Dermis blood vessel endothelial cell (primary cell): ENCODE measurements around the gene AREG. TPM values are rescaled to one million over a fixed set of nuclear protein-coding genes. Genes with fewer than 3 reads are reported as not detected.

ENCODE experiments used
- DNase-seq: peaks from one replicate; pipeline ENCODE4 v3.0.0; 2010
- total RNA-seq: library from RNA; depleted of rRNA; stranded (reverse); fragments of >200 nt; gene quantifications from 2 replicates; pipeline ENCODE4 v1.2.3, GENCODE V29; 2014

Gene AREG
- total RNA-seq, 1 donor from 2014 or later = 0.34 TPM

DNA sequence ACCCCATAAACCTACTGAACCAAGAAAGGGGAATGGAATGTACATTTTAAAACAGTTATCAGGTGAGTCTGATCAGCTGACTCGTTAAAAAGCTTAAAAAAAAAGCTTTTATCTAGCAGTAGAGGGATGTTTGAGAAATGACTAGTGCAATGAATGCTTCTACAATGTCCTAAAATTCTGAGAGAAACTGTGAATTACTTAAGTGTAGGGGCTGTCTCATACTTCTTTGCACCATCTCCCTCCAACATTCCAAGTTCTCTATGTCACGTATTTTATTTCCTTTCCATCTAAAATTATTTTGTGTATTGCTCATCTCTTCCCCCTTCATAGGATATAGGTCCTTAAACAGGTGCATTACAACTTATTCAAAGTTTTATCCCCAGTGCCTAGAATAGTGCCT, 11.9 kb upstream of the AREG start:
- DNase-seq = no peak

DNA sequence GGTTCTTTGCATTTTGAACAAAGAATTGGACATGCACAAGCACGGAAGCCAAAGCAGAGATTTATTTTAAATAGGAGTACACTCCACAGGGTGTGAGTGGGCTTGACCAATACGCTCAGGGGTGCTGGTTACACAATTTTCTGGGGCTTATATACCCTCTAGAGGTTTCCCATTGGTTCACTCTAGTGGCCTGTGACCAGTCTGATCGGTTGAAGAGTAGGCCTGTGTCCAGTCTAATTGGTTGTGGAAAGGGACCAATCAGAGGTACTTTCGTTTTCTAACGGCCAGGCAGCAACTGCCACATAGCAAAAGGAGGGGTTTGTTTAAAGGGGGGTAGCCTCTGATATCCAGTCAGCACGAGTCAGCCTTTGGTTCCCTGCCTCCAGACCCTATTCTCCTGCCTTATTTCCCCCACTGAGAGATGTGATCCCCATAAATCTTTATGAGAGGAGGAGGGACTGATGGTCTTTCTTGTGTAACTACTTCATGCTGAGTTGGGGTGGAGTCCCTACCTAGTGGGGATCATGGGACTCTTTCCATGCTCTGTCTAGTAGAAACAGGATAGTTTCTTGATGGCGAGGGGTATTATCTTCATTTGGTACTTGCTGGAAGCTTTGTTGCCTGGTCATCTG, 11.3 kb upstream of the AREG start:
- no peak for DNase-seq

DNA sequence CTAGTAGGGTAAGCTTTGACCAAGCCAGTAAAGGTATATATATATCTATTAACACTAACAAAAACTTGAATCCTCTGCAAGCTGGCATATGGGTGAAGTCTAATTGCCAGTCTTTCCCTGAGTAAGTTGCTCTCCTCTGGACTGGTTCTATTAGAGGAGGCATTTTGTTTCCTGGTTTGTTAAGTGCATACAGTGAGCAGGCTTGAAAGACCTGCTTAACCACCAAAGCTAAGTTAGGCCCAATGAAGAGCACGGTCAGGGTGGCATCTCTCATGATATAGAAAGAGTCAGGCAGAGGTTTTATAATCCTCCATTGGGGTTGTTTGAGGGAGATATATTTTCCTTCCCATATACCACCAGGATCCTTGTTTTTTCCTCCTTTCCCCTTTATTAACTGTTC, 9.6 kb upstream of the AREG start:
- DNase-seq = no peak

DNA sequence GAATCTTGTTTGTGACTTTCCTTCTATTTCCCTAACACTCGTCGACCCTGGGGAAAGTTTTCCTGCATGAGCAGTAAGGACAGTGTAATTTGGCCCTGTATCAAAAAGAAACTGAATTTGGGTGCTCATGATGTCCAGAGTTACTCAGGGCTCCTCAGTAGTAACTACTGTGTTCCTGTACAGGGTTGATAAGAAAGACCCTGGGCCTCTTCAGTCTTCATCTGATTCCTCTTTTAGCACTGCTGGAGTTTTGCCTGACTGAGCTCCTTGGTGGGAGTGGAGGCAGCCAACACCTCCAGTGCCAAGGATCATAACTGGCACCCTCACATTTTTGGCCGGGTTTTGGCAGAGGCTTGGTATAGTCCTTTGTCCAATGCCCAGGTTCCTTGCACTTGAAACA, 7.1 kb upstream of the AREG start:
- DNase-seq = no peak

DNA sequence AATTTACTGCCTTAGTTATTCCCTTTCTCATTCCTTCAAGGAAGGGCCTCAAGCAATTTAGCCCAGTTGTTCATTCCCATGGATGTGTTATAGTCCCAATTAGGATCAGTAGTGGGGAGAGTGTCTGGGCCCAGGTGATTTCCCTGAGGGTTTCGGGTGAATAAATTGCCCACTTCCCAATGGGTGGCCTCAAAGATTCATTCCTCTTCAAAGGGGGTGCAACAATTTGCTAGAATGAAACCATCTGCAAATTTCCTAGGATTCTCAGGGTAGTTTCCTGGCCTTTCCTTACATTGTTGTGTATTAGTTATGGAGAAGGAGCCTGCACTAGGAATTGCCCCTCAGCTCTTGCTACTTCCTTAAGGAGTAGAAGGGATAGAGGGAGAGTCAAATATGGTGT, 6.3 kb upstream of the AREG start:
- no peak for DNase-seq

DNA sequence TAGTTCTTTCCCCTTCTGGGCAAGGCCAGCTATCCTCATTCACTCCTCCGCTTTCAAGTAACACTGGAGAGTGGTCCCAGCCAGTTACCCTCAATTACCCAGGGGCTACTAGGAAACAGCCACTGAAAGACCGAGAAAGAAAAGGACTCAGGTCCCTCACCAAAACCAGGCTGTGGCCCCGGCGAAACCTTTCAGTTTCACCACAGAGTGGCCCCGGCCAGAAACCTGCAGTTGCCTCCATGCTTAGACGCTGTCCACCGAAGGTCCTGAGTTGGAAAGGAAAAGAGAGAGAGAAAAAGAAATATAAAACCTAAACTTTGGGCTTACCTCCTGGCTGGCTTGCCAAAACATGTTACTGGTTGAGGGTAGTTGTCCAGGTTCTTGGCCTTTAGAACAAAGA, 5.0 kb upstream of the AREG start:
- DNase-seq = no peak

DNA sequence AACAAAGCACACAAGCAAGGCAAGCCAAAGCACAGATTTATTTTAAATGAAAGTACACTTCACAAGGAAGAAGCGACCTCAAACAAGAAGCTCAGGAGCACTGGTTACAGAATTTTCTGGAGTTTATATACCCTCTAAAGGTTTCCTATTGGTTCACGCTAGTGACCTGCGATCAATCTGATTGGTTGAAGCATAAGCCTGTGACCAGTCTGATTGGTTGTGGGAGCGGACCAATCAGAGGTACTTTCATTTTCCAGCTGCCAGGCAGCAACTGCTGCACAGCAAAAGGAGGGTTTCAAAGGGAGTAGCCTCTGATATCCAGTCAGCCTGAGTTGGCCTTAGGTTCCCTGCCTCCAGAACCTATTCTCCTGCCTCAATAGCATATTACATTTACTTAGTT, 4.6 kb upstream of the AREG start:
- no peak for DNase-seq

DNA sequence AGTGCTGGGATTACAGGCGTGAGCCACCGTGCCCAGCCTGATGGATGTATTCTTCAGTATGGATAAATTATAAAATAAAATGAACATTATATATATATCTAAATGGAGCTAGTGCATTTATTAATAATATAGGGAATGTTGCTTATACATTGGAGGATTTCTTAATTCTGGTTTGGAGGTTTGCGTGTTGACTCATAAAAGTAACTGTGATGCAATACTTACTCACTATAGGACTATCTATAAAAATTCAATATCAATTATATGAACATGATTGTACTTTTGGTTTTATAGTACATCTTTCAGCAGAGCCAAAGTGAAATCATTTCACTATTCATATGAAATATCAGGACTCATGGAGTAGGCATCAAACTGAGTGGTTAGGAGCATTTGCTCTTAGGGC, 3.2 kb upstream of the AREG start:
- no peak for DNase-seq

DNA sequence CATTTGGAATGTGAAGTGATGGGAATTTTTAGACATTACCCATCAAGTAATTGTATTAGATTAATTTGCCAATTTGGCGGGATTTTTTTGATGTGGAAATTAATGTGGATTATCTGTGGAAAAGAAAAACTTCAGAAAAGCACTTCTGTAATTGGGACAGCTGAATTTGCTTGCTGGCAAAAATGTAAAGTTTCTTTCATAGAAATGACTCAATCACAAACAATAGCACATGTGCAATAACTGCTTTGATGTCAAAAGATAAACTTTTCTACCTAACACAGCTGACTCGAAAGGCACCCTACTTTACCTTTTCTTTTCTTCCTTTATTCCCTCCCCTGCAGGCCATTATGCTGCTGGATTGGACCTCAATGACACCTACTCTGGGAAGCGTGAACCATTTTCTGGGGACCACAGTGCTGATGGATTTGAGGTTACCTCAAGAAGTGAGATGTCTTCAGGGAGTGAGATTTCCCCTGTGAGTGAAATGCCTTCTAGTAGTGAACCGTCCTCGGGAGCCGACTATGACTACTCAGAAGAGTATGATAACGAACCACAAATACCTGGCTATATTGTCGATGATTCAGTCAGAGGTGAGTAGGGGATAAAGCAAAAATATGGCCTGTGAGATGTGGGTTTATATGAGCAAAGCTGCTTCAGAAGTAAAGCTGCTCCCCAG, 1.4 kb downstream of the AREG start:
- DNase-seq = no peak

DNA sequence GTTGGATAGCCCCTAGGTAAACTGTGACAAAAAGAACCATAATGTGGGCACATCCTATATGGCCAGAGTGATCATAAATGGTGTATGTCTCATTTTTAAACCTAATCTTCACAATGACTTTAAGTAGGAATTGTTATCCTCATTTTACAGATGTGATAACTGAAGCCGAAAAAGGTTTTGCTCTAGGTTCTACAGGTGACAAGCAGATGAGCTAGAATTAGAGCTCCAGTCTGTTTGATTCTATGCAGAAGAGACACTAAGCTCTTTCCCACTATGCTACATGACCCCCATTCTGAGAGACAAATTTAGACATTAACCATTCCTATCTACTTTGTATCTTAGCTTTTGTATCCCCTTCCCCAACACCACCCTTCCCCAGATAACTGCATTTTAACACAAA, 2.0 kb downstream of the AREG start:
- no peak for DNase-seq

DNA sequence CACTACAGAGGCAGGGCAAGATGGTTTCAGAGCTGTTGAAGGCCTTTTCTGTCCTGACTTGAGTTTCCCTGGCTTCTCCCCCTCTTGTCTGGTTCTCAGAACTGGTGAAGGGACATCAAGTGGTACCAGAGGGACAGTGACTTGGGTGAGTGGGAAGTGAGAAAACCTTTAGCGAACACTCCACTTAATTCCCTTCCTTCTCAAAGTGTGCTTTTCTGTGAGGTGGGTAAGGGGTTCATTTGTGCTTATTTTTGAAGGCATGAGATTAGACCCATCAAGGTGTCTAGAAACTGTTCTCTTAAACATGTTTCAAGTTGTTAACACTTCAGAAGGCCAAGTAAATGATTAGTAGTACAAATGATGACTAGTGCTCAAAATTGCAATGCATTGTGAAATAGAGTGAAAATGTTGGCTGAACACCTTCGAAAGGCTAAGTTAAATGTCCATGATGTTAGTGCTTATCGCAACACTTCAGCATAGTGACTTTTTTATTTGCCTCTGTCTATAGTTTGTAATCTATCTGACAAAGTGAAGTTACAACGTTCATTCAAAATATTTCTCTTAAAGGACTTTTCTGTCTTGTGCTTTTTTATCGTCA, 2.8 kb downstream of the AREG start:
- DNase-seq = no peak

DNA sequence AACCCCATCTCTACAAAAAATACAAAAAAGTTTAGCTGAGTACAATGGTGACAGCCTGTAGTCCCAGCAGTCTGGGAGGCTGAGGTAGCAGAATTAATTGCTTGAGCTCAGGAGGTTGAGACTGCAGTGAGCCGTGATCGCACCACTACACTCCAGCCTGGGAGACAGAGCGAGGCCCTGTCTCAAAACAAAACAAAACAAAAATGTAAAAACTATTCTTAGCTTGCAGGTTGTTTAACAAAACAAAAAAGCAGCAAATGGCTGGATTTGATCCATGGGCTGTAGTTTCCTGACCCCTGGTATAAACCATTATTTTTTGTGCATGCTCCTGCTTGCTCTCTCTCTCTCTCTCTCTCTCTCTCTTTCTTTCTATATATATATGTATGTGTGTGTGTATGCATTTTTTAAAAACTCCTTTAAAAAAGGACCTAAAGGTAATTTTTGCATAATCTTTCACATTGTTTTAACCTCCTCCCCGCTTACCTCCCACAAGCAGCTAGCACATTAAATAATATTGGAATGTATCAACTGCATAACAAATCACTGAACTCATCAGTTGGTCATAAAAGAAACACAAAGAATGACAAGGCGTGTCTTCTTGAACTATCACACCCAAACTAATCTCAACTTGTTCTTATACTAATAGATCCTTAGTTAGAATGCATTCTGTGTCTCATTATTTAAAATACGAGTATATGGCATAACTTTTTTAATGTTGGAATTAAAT, 4.8 kb downstream of the AREG start:
- DNase-seq = peak; percentile 7

DNA sequence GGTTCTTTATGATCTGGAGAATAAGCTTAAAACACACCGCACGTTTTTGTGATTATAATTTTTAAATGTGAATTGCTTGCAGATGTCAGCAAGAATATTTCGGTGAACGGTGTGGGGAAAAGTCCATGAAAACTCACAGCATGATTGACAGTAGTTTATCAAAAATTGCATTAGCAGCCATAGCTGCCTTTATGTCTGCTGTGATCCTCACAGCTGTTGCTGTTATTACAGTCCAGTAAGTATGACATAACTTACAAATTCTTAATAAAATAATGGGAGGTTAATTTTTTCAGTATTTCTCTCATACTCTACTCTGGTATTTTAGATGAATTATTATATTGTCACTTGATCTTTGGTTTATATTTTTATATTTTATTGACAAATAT, 5.4 kb downstream of the AREG start:
- no peak for DNase-seq

DNA sequence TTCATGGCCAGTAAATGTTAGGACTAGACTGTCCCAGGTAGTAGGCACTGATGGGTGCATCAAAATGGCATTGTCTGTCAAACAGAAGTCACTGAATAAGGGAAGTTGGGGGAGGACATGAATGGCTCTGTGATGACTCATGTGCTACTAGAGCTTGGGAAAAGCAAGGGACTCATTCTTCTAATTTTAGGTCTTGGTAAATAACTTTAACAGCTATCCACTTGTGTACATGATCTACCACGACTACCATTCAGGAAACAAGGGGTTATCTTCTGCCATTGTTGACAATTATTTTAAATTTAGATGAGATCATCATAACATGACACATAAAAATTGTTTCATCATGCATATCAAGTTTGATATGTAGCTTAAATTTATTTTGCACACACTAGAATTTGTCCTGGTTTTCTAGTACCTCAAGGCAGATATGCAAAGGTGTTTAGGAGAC, 6.3 kb downstream of the AREG start:
- DNase-seq = peak; percentile 79

DNA sequence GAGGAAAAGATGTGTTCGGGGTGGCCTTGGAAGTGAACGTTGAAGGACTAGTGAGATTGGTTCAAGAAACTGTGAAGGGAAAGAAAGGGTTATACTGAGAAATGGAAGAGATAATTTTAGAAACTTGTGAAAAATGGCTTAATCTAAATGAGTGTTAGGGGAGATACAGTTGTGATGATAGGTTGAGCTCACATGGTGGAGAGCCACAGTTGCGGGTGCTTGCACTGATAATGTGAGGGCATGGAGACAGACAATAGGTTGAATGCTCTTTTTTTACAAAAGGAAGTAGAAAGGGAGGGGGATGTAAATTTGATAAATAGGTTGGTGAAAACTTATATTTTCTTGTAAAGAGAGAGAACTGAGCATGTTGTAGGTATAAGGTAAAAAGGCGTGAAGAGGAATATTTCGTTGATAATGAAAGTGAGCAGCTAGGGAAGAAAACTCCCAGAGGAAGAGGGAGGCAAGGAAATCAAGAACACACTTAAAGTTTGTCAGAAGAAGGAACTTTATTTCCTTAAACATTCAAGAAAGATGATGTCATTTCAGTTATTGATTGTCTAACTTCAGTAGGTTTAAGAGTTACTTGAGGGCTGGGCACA, 8.2 kb downstream of the AREG start:
- DNase-seq = no peak

DNA sequence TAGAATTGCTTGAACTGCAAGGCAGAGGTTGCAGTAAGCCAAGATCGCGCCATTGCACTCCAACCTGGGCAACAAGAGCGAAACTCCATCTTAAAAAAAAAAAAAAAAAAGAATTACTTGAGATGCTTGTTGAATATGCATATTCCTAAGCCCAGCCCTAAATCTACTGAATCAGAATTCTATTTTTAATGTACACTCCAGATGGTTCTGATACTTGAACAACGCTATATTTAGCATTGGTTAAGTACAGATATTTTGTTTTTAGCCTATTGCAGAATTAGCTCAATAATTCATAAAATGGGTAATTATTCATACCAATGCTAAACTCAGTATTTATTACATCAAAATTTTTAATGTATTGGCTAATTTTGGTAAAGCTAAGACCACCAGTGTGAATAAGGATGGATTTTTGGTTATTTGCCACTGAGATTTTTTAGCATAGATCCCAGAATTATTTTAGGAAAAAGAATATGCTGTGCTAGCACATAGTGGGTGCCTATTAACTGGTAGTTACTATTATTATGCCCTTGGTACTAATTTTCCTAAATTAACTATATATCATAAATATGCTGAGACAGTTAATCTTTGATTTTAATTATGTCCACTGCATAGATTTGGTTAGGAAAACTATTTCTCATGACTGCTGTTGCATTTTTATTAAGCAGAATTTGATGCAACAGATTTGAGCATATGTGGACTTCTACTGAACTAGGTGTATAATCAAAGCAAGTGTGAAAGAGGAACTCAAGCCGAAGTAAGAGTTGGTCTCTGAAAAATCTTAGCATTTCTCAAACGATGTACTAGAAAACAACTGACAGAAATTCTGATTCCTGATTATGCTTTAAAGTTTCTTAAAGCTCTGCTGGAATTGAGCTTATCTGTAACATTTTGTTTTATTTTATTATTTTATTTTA, 9.2 kb downstream of the AREG start:
- no peak for DNase-seq

DNA sequence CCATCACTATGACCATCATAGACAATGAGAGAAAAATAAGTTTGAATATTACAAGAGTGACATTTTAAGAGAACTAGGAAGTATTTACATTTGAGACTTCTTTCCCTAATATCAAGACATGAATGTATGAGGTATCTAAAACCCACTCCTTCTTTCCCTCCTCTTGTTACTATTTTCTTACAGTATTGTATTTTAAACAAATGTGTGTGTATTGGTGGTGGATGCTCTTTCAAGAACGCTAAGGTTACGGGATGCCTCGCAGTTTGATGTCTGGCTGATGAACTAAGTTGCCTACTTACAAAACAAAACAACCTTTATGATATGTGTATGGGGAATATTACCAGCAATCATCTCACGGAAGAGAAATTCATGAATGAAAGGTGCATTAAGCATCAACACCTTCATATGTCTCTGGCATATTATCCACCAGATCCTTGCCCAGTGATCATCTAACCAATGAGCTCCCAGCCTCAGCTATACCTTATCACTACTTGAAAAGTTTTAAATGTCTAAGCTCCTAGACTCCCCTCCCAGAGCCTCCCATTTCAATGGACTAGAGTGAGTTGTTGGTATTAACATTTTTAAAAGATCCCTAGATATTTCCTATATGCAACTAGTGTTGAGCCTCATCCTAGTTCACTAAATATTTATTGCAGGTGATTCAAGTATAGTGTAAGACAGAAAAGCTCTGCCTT, 10.6 kb downstream of the AREG start:
- no peak for DNase-seq

DNA sequence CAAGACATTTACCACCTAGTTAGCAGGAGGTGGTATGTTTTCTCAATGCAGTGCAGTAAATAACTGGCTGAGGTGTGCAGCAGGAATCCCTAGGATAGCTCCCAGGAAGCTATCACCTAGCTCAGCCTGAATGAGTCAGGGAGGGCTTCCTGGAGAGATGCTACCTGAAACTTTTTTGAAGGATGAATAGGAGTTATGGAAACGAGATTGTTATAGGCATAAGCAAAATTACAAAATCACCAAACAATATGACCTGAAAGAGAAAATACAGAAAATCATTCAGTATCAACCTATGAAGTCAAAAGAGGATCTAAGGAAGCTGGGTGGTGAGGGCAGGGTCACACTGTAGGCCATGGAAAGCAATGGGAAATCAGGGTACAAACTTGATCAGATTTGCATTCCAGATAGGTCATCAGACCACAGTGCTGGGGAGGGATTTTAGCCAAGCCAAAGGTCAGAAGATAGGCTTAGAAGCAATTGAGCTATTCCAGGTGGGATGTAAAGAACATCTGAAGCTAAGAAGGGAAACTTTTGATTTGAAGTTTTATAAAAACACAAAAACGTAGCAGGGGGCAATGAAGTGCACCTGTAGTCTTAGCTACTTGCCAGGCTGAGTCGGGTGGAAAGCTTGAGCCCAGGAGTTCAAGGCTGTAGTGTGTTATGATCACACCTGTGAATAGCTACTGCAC, 11.3 kb downstream of the AREG start:
- no peak for DNase-seq

DNA sequence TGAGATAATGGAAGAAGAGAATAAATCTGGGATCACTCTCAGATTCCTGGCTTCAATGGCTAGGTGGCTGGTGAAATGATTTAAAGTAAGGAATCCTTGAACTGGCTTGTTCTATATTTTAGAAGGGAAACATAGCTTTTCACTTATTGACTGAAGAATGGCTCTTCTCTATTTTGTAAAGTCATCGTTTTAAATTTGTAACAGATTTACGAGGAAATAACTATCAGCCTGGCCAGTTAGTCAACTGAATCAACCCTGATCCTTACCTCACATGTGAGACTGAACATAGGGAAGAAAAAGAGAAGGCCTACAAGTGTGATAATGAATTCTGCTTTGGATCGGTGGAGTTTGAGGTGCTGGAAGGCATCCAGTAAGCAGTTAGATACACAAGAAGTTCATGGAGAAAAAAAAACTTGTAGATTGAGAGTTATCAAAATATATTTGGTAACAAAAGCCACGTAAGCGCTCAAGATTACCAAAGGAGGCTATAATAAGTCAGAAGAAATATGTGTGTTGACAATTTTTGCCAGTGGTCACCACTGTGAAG, 12.0 kb downstream of the AREG start:
- no peak for DNase-seq

DNA sequence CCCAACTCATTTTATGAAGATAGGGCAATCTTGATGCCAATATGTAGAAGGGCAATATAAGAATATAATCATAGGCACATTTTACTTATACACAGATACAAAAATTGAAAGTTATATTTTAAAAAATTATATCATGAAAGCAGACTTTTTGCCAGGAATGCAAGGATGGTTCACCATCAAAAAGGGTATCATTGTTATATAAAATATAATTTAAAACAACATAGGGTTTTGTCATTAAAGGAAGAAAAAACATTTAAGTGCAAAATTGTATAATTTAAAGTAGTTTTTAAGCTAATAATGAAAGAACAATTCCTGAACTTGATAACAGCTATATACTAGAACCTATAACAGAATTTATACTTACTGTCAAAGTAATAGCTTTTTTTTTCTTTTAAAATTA, 15.9 kb downstream of the AREG start:
- DNase-seq = no peak

DNA sequence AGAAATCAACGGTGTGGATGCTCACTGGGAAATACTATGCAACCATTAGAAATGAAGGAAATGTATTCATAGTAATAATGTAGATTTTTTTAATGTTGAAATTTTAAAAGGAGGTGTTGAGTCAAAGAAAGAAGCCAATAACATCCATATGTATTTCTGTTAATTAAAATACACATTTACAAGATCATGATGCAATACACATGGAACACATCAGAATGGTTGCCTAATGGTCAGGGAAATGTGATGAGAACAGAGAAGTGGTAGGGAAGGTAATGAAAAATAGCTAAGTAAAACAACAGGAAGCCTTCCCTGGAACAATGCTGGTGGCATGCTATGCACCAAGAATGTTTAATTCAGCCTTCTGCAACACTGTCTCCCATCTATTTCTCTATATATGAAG, 18.2 kb downstream of the AREG start:
- DNase-seq = no peak
